GM19351 (cell line): ENCODE data around the gene GPR68.

ENCODE experiments used
- ATAC-seq: cut with Tn5 transposase; IDR thresholded peaks from one replicate; pipeline ENCODE4 v1.9.1; 2021; ENCODE audit warnings: mild to moderate bottlenecking, moderate library complexity; ENCODE audit not compliant: unreplicated experiment

Gene GPR68

GRCh38 chr14:91244501-91244901, at the start of gene GPR68:
TSS of gene GPR68 (minus strand) at chr14:91244704. CDS start at chr14:91235050, 9,654 bp downstream.
- no peak for ATAC-seq

GRCh38 chr14:91294153-91294552, 49.6 kb upstream of the GPR68 start:
- no peak for ATAC-seq

- ATAC-seq = no peak
Observed at GRCh38 chr14:91293281-91293680, 48.8 kb upstream of the GPR68 start.

- no peak for ATAC-seq
Observed at GRCh38 chr14:91292491-91292890, 48.0 kb upstream of the GPR68 start.

- no peak for ATAC-seq
Observed at GRCh38 chr14:91291786-91292405, 47.4 kb upstream of the GPR68 start.

- ATAC-seq = no peak
Observed at GRCh38 chr14:91290986-91291385, 46.5 kb upstream of the GPR68 start.

- ATAC-seq = no peak
Observed at GRCh38 chr14:91289464-91289863, 45.0 kb upstream of the GPR68 start.

- ATAC-seq = no peak
Observed at GRCh38 chr14:91288876-91289275, 44.4 kb upstream of the GPR68 start.

- no peak for ATAC-seq
Observed at GRCh38 chr14:91286530-91286937, 42.0 kb upstream of the GPR68 start.

- ATAC-seq = no peak
Observed at GRCh38 chr14:91284791-91285548, 40.5 kb upstream of the GPR68 start.

GRCh38 chr14:91284146-91284790, 39.8 kb upstream of the GPR68 start:
- ATAC-seq = no peak

GRCh38 chr14:91283666-91284065, 39.2 kb upstream of the GPR68 start:
- no peak for ATAC-seq

GRCh38 chr14:91282954-91283645, 38.6 kb upstream of the GPR68 start:
- no peak for ATAC-seq

- no peak for ATAC-seq
Observed at GRCh38 chr14:91281346-91281745, 36.8 kb upstream of the GPR68 start.

GRCh38 chr14:91280129-91280528, 35.6 kb upstream of the GPR68 start:
- ATAC-seq = no peak

GRCh38 chr14:91279354-91279753, 34.9 kb upstream of the GPR68 start:
- ATAC-seq = no peak

GRCh38 chr14:91278383-91278715, 33.8 kb upstream of the GPR68 start:
- ATAC-seq = no peak

- ATAC-seq = no peak
Observed at GRCh38 chr14:91277546-91278382, 33.3 kb upstream of the GPR68 start.

- ATAC-seq = no peak
Observed at GRCh38 chr14:91274796-91275195, 30.3 kb upstream of the GPR68 start.

- ATAC-seq = no peak
Observed at GRCh38 chr14:91273885-91274273, 29.4 kb upstream of the GPR68 start.
